GM12892 (cell line): Measurements from ENCODE around the gene PBX1.

ENCODE experiments used
- POLR2A ChIP-seq: IDR thresholded peaks from 2 replicates; pipeline ENCODE4 v1.6.1; 2011; ENCODE audit warnings: low read depth, low read length, control low read depth
- POLR2AphosphoS5 ChIP-seq: IDR thresholded peaks from 2 replicates; pipeline ENCODE4 v1.6.1; 2011; ENCODE audit warnings: low read depth, low read length, control low read depth

DNA sequence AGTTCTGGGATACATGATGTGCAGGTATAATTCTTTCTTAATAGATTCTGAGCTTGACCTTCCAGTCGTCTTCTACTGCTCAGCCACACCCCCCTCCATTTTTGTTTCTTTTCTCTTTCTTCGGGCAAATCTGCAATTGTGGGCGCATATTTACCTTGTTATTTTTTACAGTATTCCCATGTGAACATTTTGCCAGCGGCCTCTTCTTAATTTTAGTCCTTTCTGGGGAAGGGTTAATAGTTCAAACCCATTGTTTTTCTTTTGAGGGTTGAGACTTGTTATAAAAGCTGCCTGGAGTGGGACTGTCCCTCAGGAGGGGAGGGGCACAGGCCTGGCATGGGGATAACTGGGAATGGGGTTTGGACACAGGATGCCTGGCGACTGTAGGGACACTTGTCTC, 40.3 kb downstream of the PBX1 start:
- no peak for TF ChIP-seq POLR2A
- TF ChIP-seq POLR2AphosphoS5: no peak
